Thoracic aorta (tissue), 2 donors: ENCODE data around the gene IL4I1. TPM values are rescaled to one million over a fixed set of nuclear protein-coding genes. Genes with fewer than 3 reads are reported as not detected.

Experiments used
- ATAC-seq: fragments of 150-250 bp; one replicate; pipeline ENCODE4 v1.8.0; 2017; ENCODE audit warnings: low read depth; ENCODE audit not compliant: insufficient number of reproducible peaks, low FRiP score
- DNase-seq: peaks from one replicate; pipeline ENCODE4 v3.0.0-alpha.2; 2020; ENCODE audit warnings: low spot score
- H3K27ac ChIP-seq, 2 donors: fragments of 200-600 bp; sonication (generic); 1 replicate in 1 of 2; 2 replicates in 1 of 2; pipeline ENCODE4 v1.5.1; 2016; ENCODE audit warnings: mild to moderate bottlenecking in 2 of 2, moderate library complexity in 2 of 2
- H3K27me3 ChIP-seq: fragments of 200-600 bp; sonication (generic); replicated peaks from 2 replicates; pipeline ENCODE4 v1.6.0; 2016; ENCODE audit warnings: mild to moderate bottlenecking; ENCODE audit not compliant: insufficient read depth
- H3K36me3 ChIP-seq: fragments of 200-600 bp; sonication (generic); one replicate; pipeline ENCODE4 v1.5.1; 2016
- H3K4me1 ChIP-seq, 2 donors: fragments of 200-600 bp; sonication (generic); 1 replicate in 1 of 2; 2 replicates in 1 of 2; pipeline versions ENCODE4 v1.5.1 to v1.6.0; 2016; ENCODE audit warnings: low read depth in 2 of 2, mild to moderate bottlenecking in 1 of 2; ENCODE audit not compliant: control insufficient read depth in 1 of 2
- H3K4me3 ChIP-seq: fragments of 200-600 bp; sonication (generic); 2 replicates; pipeline ENCODE4 v1.5.1; 2016; ENCODE audit warnings: mild to moderate bottlenecking
- H3K9me3 ChIP-seq: fragments of 200-600 bp; sonication (generic); 2 replicates; pipeline ENCODE4 v1.5.1; 2016
- total RNA-seq, 2 donors: library from RNA; depleted of rRNA; stranded (reverse); fragments of >200 nt; gene quantifications; one replicate each; pipeline versions ENCODE4 v1.1.0 to v1.2.3, GENCODE V29; 2016
- TF ChIP-seq, protein P1 (sequence below): fragments of 200-600 bp; sonication (generic); IDR thresholded peaks from one replicate; pipeline ENCODE4 v1.5.1; 2019; ENCODE audit warnings: antibody characterized with exemption

Gene IL4I1
- total RNA-seq, 2 donors from 2014 or later: 1.5 to 2.2 TPM

DNA sequence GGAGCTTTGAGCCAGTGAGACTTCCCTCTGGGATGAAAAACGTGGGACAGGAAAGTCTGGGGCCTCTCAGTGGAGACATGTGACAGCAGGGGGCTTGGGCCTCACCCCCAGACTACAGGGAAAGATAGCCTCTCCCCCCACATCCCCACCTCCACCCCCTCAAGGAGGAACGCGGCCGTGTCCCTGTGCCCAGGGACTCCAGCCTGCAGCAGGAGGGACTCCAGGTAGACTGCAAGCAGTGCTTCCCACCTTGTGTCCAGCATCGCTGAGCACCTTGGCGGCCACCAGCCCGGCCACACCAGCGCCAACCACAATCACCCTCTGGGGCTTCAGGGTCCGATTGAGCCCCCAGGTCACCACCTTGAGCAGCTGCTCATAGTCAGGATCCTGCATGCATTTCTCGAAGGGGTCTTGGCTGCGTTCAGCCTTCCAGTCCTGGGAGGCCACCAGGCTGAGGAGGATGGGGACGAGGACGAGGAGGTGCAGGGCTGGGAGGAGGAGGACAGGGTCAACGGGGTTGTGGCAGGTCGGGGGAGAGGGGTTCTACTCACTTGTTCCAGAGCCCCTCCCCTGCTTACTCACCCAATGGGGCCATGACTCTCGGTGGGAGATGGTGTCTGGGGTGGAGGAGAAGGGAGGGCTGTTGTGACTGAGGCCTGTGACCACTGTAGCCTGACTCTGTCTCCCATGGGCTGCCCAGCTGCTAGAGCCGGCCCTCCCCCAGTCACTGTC is 955 bp downstream of the IL4I1 start:
- Histone ChIP-seq H3K36me3 (no peaks in the 10 kb centered on the region), H3K9me3 (no peaks in the 10 kb centered on the region), H3K4me3 (no peak overlapping the region), H3K4me1 (no peaks in the 10 kb centered on the region), H3K27ac (no peak overlapping the region), H3K27me3 (no peaks in the 10 kb centered on the region)
- ATAC-seq (no peak), DNase-seq (no peak)
- TF ChIP-seq, protein P1, sequence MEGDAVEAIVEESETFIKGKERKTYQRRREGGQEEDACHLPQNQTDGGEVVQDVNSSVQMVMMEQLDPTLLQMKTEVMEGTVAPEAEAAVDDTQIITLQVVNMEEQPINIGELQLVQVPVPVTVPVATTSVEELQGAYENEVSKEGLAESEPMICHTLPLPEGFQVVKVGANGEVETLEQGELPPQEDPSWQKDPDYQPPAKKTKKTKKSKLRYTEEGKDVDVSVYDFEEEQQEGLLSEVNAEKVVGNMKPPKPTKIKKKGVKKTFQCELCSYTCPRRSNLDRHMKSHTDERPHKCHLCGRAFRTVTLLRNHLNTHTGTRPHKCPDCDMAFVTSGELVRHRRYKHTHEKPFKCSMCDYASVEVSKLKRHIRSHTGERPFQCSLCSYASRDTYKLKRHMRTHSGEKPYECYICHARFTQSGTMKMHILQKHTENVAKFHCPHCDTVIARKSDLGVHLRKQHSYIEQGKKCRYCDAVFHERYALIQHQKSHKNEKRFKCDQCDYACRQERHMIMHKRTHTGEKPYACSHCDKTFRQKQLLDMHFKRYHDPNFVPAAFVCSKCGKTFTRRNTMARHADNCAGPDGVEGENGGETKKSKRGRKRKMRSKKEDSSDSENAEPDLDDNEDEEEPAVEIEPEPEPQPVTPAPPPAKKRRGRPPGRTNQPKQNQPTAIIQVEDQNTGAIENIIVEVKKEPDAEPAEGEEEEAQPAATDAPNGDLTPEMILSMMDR: no peak

DNA sequence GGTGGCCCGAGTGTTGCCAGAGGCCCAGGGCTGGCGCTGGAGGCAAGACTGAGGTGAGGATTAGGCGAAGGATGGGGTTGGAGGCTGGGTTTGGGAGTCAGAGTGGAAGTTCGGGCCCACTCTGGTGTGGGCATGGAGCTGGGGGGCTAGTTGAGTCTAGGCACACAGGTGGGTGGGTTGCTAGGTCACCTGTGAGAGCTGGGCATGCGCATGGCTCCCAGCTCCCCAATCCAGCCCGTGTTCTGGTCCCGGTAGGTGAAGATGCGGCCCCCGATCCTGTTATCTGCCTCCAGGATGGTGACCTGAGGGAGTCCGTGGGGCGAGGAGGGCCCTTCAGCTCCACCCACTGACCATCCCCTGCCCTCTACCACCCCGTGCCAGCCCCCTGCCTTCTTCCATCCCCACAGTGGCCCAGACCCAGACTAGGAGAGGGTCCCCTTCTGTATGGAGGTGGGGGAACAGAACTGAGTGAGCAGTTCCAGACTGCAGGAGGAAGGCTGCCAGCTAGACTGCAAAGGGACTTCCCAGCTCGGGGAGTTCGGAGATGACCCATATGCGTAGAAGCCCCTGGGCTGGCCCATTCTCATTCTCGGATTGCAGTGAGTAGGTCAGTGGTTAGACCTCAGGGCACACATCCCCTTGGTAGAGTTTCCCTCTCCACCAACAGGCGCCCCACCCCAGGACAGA is 1.7 kb downstream of the IL4I1 start:
- Histone ChIP-seq H3K36me3 (no peaks in the 10 kb centered on the region), H3K27me3 (no peaks in the 10 kb centered on the region), H3K9me3 (no peaks in the 10 kb centered on the region), H3K4me3 (no peak overlapping the region), H3K27ac (no peak overlapping the region), H3K4me1 (peaks cover 0 to 4% of the 10 kb centered on the region in 2 donors)
- ATAC-seq: no peak
- TF ChIP-seq, protein P1: no peak
- no peak for DNase-seq

DNA sequence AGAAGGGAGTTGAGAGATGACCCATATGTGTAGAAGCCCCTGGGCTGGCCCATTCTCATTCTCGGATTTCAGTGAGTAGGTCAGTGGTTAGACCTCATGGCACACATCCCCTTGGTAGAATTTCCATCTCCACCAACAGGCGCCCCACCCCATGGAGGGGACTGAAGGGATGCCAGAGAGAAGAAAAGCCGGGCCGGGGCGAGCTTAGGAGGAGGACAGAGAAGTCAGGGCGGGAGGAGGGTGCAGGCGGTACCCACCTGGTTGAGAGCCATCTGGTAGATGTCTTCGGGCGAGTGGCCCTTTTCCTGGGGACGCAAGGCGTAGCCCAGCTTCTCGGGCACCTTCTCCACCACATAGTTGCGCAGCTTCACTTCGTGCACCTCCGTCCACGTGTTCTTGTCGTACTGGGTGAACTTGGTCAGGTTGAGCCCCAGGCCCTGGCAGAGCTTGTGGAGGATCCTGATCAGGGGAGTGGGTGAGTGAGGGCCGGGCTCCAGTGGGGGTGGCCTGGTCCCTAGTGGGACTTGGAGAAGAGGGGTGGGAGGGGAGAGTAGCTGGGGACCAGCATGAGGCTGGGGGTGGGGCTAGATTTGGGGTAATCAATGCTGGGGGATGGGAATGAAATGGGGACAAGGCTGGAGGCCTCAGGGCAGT is 2.5 kb downstream of the IL4I1 start:
- no peak for ATAC-seq
- no peak overlapping the region for H3K27ac ChIP-seq
- DNase-seq: no peak
- TF ChIP-seq, protein P1: no peak
- no peaks in the 10 kb centered on the region for H3K36me3 ChIP-seq
- no peak overlapping the region for H3K4me3 ChIP-seq
- no peaks in the 10 kb centered on the region for H3K9me3 ChIP-seq
- peaks cover 0 to 4% of the 10 kb centered on the region in 2 donors for H3K4me1 ChIP-seq
- no peaks in the 10 kb centered on the region for H3K27me3 ChIP-seq

DNA sequence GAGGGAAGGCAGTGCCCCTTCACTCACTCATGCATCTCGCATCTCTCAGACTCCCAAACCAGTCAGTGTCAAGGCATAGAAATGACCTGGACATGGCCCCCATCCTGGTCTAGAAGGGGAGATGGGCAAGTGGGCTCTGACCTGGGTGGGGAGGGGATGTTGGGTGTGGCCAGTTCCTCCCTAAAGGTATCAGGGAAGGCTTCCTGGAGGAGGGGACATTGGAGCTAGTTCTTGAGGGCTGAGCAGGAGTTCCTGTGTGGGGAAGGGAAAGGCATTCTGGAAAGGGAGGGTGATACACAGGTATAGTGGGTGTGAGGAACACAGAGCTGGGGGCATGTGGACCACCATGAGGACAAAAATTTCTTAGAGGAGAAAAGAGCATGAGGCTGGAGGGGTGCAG is 4.0 kb downstream of the IL4I1 start:
- H3K27ac ChIP-seq: no peak overlapping the region
- peaks cover 0 to 4% of the 10 kb centered on the region in 2 donors for H3K4me1 ChIP-seq
- H3K4me3 ChIP-seq: no peak overlapping the region
- TF ChIP-seq, protein P1: no peak
- no peaks in the 10 kb centered on the region for H3K36me3 ChIP-seq
- no peak for ATAC-seq
- DNase-seq: no peak
- H3K9me3 ChIP-seq: no peaks in the 10 kb centered on the region
- no peaks in the 10 kb centered on the region for H3K27me3 ChIP-seq

DNA sequence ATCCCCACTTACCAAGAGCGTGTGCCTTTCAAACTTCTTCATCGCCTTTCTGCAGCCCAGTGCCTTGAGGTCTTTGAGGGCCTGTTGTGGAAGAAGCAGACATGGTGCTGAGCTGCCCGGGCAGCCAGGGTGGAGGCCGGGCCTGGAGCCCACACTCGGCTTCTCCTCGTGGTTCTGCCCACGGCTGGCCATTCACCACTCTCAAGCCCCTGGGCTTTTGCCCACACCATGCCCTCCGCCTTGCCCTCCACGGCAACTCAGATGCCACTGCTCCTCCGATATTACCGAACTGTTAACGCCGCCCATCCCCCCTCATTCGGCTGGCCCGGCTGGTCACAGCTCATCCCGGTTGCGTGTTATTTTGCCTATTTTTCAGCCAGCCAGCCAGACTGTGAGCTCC is 5.3 kb downstream of the IL4I1 start:
- Histone ChIP-seq H3K27me3 (no peaks in the 10 kb centered on the region), H3K4me3 (no peak overlapping the region), H3K4me1 (peaks cover 0 to 4% of the 10 kb centered on the region in 2 donors), H3K36me3 (no peaks in the 10 kb centered on the region), H3K9me3 (no peaks in the 10 kb centered on the region), H3K27ac (no peak overlapping the region)
- DNase-seq: no peak
- ATAC-seq: no peak
- TF ChIP-seq, protein P1: no peak
